DMS79 treated with DMSO at 0.1 percent for 48 hours (cell line): ENCODE data around the gene ZCCHC12.
A peak's percentile ranks its signal among the peaks of the same experiment; 100 is the strongest.
"Not testable (repeated sequence)": the region's sequence is repeated elsewhere in the genome, so short reads cannot be mapped to it uniquely, and the experiment has no call there.

Source experiments
- DNase-seq: peaks from one replicate; lab custom pipeline; 2025; lab: John Stamatoyannopoulos, UW

The ZCCHC12 gene

DNA sequence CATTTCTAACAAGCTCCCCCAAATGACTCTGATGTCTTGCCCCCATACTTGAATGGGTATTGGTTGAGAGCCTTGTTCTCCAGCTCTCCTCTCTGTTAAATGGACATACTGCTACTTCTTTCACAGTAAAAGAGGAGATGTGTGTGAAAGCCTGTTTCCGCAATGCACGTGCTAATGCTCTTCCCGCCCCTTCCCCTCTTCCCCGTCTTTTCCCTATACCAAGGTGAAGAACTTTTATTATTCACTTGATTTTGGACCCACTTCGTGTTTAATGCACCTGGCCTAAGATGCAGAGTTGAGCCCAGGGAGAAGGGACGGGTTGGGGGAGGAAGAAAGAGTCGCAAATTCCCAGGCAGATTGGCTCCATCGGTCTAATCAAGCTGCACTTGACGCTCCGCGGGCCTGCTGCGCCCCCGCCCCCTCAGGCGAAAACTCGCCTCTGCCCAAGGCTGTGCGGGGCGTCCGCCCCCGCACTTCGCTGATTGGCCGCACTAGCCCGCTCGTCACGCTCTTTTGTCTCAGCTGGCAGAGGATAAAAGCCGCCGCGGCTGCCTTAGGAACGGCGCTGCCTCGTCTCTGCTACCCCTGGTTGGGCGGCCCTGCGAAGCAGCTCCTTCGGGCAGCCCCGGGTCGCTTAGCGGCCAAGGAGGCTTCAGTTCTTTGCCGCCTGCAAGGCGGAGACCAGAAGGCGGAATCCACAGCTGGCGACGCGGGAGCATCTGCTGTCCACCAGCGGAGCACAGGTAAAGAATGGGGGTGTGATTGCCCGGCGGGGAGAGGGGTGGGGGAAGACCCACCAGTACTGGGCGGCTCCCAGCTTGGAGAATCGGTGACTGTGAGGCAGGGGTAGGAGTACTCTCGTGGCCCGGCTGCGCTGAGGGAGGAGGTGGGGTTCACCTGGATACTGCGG is at the start of gene ZCCHC12:
ZCCHC12 (plus strand) TSS at position 562 of the 910 bp plus-strand sequence. CDS start 1,421 bp downstream, outside the sequence.
- peak; percentile 53 for DNase-seq

DNA sequence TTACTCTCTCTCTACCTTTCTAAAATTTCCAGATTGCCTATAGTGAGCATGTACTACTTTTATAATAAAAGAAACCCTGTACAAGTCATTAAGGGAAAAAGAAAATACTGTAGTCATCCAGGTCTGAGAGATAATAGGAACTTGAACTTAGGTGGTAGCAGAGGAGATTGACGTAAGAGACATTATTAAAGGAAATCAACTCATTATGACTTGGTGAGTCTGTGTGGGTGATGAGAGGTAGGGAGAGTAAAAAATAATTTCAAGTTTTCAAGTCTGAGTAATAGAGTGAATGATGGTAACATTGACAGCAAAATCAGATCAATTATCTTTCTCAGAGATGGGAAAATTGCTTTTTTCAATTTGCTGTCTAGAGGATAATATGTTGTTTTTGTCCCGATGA is 44.0 kb upstream of the ZCCHC12 start:
- no peak for DNase-seq

DNA sequence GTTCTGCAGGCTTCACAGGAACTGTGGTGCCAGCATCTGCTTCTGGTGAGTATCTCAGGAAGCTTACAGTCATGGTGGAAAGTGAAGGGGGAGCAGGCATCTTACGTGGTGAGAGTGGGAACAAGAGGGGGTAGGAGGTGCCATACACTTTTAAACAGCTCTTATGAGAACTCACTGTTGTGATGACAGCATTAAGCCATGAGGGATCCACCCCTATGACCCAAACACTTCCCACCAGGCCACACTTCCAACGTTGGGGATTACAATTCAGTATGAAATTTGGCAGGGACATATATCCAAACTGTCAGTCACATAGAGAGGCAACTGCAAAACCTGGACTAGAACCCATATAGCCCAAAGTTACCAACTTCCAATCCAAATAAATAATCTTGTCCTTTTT is 43.1 kb upstream of the ZCCHC12 start:
- DNase-seq, result no peak

DNA sequence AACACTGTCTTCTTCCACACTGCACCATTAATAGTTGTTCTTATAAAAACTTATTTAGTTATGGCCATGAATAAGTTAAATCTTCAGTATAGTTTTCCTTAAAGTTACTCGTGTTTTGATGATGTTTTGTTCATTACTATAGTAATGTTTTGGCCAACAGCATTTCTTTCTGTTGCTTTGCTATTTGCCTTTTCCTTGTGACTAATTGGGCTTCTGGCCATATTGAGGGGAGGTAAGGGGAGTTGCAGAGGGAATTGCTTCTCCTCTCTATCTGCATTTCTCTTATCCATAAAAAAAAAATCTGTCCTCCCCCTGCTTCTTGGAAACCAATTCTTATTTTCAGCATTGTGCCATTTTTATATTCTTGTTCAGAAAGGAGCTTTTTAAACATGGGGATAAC is 42.7 kb upstream of the ZCCHC12 start:
- no peak for DNase-seq

DNA sequence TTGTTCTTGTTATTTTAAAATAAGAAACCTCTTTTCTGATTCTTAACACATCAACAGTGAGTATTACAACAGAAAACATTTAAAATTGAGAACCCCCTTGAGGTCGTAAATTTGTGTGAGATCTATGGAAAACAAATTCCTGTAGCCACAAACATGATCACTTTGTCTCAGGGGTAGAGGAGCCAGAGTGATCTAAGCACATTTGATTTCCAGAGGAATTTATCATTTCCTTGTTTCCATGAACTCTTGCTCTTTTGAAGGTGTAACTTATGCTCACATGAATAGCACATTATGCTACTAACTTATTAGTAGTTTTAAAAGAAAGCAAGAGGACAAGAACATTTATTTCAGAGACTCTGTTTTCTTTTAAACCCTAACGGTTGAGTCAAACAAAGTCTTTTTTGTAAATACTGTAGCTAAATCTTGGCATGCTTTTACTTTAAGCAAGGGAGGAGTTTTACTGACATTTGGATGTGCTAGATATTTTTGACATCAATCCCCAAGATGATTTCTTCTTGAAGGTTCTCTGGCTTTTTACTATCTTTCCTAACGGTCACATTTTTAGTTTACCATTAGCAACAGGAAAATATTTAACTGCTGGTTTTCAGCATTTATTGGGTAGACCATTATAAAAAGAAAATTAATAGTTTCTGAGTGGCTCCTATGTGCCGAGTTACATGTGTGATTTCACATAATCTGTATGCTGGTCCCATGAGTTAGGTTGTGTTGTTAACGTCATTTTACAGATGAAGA is 27.9 kb upstream of the ZCCHC12 start:
- no peak for DNase-seq

DNA sequence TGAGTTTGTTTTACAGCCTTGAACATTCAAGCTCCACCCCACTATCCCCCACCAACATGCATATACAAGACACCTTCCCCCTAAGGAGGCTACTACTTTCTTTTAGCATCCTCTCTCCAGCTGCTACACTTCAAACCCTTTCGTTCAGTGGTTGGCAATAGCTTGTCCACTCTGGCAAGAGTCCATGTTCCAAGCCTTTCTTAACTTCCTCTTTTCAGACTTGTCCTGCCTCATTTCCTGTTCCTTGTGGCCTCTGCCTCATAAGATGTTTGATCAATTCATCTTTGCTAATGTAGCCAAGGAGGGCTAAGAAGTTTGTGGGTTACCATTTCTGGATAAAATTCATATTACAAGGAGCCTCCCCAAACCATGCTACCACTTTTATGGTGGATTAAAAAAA is 20.8 kb upstream of the ZCCHC12 start:
- DNase-seq, result no peak

DNA sequence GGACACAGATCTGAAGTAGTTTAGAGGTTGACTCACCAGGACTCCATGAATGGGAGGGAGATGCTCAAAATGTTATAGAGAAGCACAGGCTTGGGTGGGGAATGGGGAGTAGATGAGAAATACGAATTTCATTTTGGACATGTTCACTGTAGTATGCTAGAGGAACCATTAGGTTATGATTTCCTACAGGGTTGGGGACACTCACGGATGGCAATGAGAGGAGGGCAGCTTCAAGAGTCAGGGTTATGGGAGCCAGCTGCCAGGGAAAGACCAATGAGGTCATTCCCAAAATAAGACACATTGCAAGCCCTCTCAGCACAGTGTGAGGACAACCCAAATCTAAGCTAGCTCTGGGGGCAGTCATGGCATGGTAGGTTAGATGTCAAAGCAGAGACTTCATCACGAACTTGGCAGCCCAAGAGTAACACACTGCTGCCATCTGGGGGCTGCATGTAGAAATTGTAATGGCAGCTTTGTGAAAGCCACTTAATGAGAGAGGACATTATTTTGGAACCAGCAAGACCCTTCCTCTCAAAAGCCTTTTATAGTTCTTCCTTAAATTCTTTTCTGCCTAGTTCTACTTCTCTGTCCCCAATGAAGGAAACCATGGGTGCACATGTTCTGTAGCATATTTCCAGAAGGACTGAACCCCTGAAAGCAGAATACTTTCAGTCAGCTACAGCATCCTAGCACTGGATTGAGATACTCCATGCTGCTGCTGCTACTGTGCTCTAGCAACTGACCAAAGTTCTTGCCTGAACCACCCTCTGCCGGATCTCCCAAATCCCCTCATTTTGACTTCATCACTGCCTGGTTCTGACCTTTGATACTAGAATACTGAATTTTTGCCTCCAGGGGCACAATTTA is 16.2 kb upstream of the ZCCHC12 start:
- DNase-seq, result no peak

DNA sequence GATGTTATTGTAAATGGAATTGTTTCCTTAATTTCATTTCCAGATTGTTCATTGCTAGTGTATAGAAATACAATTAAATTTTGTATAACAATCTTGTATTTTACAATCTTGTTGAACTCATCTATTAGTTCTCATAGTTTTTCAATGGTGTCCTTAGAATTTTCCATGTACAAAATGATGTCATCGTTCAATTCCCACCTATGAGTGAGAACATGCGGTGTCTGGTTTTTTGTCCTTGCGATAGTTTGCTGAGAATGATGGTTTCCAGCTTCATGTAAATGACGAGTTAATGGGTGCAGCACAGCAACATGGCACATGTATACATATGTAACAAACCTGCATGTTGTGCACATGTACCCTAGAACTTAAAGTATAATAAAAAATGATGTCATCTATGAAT is 6.4 kb upstream of the ZCCHC12 start:
- not testable (repeated sequence) for DNase-seq

DNA sequence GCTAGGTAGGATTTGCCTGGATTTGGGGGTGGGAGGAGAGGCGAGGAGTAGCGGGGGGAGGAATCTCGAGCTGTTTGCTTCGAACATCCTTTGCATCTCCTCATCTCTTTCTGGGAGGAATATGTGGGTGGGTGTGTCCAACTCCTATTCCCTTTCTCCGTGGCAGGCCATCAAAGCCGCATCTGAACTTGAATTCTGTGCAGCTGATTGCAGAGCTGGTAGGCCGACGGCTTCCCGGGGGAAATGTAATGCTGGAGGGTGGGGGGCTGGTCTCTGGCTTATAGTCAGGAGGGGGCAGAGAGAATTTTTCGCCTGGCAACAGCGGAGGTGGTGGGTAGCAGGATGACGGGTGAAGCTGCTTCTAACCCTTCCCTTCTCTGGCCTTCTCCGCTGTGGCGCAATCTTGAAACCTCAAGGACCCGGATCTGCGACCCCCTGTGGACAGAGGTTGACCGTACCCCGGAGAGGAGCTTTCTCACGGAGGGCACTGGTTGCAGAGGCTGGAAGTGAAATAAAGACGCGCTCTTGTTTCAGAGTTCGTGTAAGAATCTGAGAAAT is 628 bp downstream of the ZCCHC12 start:
- no peak for DNase-seq

DNA sequence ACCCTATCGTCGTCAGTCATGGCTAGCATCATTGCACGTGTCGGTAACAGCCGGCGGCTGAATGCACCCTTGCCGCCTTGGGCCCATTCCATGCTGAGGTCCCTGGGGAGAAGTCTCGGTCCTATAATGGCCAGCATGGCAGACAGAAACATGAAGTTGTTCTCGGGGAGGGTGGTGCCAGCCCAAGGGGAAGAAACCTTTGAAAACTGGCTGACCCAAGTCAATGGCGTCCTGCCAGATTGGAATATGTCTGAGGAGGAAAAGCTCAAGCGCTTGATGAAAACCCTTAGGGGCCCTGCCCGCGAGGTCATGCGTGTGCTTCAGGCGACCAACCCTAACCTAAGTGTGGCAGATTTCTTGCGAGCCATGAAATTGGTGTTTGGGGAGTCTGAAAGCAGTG is 1.6 kb downstream of the ZCCHC12 start:
- DNase-seq, result no peak

DNA sequence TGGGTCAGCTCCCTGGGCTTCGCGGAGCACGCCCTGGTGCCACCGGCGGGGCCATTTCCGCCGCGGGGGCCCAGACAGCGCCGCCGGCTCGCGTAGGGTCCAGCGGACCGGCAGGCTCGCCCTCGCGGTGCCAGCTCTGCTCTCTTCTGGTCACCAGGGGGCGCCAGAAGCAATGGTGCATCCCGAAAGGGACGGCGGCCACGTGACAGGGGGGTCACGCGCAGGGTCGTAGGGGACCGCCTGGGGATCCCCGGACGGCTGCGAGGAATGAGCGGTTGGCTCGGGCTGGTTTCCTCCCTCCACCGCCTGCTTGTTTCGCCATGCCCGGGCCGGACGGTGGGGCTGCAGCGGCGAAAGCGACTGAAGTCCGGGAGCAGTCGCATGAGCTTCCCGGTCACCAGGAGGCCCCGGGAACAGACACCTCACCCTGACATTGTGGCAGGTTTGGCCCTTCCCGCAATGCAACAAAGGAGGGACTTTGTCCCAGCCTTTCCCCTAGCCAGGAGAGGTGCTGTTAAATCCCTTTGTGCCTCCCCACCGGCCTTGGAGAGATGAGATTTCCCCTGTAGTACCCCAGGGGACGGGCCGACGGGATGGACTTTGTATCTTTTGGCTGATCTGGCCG is 15.8 kb downstream of the ZCCHC12 start:
- DNase-seq, result no peak

DNA sequence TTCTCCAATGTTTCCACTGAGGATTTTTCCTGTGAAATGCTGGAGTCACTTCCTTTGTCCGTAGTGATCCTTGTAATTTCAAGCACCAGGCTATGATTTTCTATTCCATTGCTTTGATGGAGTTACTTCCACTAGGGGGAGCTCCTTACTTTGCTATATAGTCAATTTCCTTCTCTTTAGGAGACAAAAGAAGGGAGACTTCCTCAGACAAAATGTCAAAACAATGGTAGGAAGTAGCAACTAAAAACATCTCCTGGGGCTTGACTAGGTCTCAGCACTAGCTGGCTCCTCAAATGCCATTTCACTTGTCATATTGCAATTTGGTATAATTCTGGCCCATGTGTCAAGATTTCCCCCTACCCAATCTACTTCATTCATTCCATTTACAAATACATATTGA is 24.1 kb downstream of the ZCCHC12 start:
- peak; percentile 25 for DNase-seq

DNA sequence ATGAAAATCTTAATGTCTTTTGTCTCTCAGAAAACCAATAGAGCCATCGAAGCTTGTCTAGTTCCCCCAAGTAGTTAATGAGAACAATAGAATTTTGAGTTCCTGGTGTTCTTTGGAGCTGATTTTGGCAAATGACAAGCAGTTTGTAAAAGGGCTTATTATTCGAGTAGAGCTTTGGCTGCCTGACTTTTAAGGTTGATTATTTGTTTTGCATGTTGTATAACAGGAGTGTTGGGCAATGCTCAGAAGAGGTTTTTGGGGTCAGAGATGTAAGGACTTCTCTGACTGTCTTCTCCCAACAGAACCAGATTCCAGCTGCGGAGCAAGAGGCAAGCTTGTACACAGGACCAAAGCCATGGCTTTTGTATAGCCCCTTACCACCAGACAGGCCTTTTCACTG is 30.0 kb downstream of the ZCCHC12 start:
- DNase-seq, result no peak

DNA sequence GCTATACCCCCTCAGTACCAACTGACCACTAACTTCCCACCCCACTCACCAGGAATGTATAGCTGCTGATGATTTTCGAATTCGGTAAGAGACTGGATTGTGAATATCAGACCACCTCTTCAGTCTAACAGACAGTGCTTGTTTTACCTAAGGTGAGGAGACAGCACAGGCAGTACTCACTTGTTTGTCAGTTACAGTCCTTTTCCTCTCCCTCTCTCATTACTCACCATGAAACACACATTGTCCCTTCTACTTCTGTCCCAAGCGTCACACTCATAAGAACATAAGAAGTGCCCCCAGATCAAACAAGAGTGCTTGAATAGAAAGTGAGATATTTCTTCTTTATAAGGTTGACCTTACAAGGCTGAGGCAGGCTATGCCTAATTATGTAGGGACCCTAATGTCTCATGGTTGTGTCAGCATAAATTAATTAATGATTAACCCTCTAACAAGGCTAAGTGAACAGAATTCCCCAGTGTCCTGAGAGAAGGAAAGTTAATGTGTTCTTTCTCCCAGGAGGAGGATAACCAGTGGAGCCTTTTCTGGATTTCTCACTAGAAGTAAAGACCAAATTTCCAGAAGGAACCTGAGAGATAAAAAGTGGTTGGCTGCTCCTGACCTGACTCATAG is 32.2 kb downstream of the ZCCHC12 start:
- DNase-seq, result no peak

DNA sequence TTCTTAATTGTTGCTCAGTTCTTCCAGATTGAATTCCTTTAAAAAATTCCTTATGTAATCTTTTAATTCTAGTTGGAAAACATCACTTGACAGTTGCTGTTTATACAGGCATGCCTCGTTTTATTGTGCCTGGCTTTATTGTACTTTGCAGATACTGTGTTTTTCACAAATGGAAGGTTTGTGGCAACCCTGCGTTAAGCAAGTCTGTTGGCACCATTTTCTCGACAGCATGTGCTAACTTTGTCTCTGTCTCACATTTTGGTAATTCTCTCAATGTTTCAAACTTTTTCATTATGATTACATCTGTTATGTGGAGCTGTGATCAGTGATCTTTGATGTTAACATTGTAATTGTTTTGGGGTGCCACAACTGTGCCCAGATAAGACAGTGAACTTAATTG is 33.4 kb downstream of the ZCCHC12 start:
- DNase-seq, result no peak

DNA sequence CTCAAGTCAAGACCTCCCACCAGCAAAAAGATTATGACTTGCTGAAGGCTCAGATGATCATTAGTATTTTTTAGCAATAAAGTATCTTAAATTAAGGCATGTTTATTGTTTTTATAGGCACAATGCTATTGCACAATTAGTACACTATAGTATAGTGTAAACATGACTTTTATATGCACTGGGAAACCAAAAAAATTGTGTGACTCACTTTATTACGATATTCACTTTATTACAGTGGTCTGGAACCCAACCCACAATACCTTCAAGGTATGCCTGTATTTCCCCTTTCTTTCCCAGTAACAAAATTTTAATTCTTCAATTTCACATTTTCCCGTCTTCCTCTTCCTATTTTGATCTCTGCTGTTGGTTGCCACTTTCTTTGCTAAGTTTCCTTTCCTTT is 37.7 kb downstream of the ZCCHC12 start:
- DNase-seq, result no peak

DNA sequence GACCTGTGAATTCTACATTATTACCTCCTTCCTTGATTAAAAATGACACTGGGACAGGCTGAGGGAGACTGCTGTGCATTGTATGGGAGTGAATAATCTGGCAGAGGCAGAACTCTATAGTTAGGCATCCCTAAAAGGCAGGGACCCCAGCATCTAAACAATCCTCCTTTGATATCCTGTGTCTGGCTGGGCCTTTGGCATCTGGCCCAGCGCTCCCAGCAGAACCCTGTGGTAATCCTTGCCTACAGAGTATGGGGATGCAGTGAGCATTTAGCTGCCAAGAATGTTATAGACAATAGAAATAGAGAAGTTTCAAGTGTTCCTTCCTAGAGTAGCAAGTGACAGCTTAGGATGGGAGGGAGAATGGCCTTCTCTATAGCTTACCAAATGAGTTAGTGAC is 38.5 kb downstream of the ZCCHC12 start:
- no peak for DNase-seq

DNA sequence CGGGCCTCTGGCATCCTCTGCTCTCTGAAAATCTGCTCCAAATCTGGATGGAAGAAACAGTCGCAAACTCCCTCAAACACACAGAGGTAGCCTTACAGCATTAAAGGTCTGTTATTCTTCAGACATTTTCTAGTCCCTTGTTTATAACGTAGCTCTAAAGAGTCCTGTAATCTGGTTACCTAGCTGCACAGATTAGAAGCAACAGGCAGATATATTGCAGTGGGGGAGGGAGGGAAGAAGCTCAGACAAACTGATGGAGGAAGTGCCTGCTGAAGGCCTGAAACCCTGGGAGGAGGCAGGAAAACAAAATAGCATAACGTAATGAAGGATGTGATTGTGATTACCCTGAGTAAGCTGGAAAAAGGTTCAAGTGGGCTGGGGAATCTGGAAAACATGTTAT is 39.4 kb downstream of the ZCCHC12 start:
- no peak for DNase-seq

DNA sequence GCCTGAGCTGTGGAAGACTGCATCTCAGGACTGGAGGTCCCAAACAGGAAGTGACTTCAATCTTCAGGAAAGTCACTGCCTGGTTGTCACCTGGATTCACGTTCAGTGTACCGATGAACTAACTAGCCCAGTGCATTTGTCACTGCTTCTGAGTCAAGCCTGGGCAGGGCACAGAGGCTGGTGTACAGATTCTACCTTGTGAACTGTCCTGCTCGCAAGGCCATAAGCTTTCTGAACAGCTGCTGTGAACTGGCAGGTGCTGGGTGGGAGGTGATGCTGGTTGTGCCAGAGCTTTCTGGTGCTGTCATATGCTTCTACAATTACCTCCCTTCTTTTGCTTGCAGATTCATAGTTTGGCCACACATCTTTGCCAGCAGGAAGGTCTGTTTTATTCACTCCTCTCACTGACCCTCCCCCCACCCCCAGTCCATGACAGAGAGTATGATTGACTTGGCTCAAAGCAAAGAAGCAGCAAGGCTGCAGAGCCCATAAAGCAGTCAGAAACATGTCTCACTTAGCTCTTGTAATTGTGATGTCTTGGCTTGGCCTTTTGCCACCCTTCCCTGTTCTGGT is 40.5 kb downstream of the ZCCHC12 start:
- no peak for DNase-seq

DNA sequence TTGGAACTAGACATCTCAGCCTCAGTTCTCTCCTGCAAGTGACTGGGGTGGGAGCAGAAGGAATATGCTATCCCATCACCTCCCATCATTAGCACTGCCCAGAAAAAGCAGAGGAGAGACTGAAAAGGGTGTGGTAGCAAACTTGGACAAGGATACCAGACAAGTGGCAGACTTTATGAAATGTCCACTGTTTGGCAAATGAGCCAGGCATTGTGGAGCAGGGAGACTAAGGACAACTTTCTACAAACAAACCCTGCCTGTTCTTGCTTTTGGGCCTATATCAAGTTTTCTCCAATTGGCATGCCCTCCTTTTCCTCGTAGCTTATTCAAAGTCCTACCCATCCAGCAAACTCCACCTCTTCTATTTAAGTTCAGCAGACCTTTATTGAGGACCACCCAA is 41.6 kb downstream of the ZCCHC12 start:
- no peak for DNase-seq

DNA sequence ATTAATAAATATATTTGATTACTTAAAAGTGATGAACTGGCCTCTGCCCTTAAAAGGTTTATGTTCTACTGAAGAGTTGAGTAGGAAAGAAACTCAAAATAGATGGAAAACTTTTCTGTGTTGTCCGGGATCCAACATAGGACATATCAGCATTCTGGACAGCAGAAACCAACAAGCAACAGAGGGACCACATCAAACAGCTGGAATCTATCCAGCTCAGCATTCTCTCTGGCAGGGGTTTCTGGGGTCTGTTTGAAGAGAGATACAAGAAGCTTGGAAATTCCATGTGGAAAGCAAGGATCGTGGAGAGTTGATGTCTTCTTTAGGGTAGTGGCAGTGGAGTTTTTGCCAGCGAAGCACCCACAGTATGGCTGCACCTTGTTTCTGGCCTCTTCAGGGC is 43.6 kb downstream of the ZCCHC12 start:
- no peak for DNase-seq
